Activated naive CD4-positive, alpha-beta T cell treated with anti-CD3 and anti-CD28 coated beads, Interleukin-2, amount 10 ng/mL, durations not matched to agents 5 hours and 36 hours (primary cell): ENCODE data around the gene SCUBE3. TPM values are rescaled to one million over a fixed set of nuclear protein-coding genes. Genes with fewer than 3 reads are reported as not detected.

Experiments used
- total RNA-seq, 2 experiments: library from RNA; stranded (reverse); gene quantifications; one replicate each; pipeline ENCODE4 v1.2.3, GENCODE V29; 2021

The SCUBE3 gene
- total RNA-seq = not detected

DNA sequence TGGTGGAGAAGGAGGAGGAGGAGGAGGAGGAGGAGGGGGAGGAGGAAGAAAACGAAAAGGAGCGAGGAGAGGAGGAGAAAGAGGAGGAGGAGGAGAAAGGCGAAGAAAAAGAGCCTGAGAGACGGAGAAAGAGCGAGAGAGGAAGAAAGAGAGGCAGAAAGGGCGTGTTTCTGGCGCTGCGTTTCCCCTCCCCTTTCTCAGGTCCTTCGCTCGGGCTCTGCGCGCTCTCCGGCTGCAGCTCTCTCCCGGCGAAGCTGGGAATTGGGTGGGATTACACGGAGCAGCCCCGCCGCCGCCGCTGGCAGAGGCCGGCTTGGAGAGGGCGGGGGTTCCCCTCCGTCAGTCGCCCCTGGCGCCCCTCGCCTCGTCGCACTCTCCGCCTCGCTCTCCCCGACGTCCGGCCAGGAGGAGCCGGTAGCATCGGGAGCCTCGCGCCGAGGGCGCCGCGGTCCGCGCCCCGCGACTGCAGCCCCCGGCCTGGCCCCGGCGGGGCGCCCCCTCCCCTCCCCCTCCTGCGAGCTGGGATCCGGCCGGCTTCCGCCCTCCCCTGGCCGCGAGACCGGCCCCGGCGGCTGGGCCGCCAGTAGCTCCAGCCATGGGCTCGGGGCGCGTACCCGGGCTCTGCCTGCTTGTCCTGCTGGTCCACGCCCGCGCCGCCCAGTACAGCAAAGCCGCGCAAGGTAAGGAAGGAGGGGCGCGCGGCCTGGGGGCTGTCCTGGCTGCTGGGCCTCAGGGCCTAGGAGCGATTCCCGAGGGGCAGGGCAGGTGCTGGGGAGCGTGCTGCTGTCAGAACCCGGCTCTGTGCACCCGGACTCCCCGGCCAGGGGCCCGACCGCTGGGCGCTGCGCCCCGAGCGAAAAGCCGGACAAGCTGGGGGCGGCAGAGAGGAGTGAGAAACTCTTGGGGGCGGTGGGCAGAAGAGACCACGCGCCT, at the start of gene SCUBE3:
Gene SCUBE3 (plus strand): TSS at position 133 of the 933 bp plus-strand sequence. CDS start 463 bp downstream, at position 596.

GRCh38 chr6:35259194-35259947, 45.6 kb downstream of the SCUBE3 start, which contains the start of gene ZNF76:
ZNF76 (plus strand) TSS chr6:35259735; CDS start chr6:35281152, 21,417 bp downstream.

GRCh38 chr6:35297601-35298481, 84.1 kb downstream of the SCUBE3 start, which contains the start of gene DEF6:
DEF6 (plus strand) TSS chr6:35297818; CDS start chr6:35297857, 39 bp downstream.

Other genes starting within 250 kb of the SCUBE3 start
- not detected for gene TCP11, start 72.6 kb upstream of the SCUBE3 start, total RNA-seq
- gene ZNF76, start 45.8 kb downstream of the SCUBE3 start, total RNA-seq = 10 to 100 TPM; 39.6 to 41.6 TPM
- gene DEF6, start 83.9 kb downstream of the SCUBE3 start, total RNA-seq = 100 to 1,000 TPM; 207 to 219 TPM
- gene PPARD, start 128.6 kb downstream of the SCUBE3 start, total RNA-seq = 10 to 100 TPM; 29.9 to 31.9 TPM
- gene FANCE, start 238.4 kb downstream of the SCUBE3 start, total RNA-seq = 10 to 100 TPM; 11.3 to 11.9 TPM